A549 (cell line): ENCODE measurements around the gene HEPHL1.

Experiments
- CEBPB ChIP-seq, 2 experiments: fragments of >200 bp in 1 of 2; sonication (Bioruptor Twin) in 1 of 2; formaldehyde crosslinking in 1 of 2; IDR thresholded peaks; 2 replicates each; pipeline ENCODE4 v1.6.1; 2012 to 2016
- CTCF ChIP-seq: fragments of >200 bp; sonication (Bioruptor Twin); formaldehyde crosslinking; IDR thresholded peaks from 3 replicates; pipeline ENCODE4 v1.5.1; 2016
- NPAS2 ChIP-seq: fragments of 250-450 bp; sonication (Bioruptor Pico); IDR thresholded peaks from 2 replicates; pipeline ENCODE4 v1.8.0; 2022; ENCODE audit warnings: mild to moderate bottlenecking, moderate library complexity, borderline replicate concordance
- POLR2A ChIP-seq: IDR thresholded peaks from 2 replicates; pipeline ENCODE4 v1.6.1; 2012; ENCODE audit warnings: mild to moderate bottlenecking, low read length
- RAD21 ChIP-seq, 2 experiments: fragments of >200 bp in 1 of 2; sonication (Bioruptor Twin) in 1 of 2; formaldehyde crosslinking in 1 of 2; IDR thresholded peaks in 1 of 2; conservative IDR thresholded peaks in 1 of 2; 2 replicates in 1 of 2; 3 replicates in 1 of 2; pipeline ENCODE4 v1.6.1; 2012 to 2018; ENCODE audit warnings: inconsistent platforms in 1 of 2
- USF2 ChIP-seq: fragments of 450-650 bp; IDR thresholded peaks from 2 replicates; pipeline ENCODE4 v1.6.1; 2014; ENCODE audit warnings: antibody characterized with exemption

- TF ChIP-seq CTCF: no peak
- no peak for TF ChIP-seq RAD21 (conservative IDR thresholded peaks at IDR 0.05 in 1 of 2, IDR thresholded peaks at IDR 0.05 in 1 of 2)
- no peak for TF ChIP-seq USF2
- TF ChIP-seq NPAS2: no peak
- TF ChIP-seq CEBPB (IDR thresholded peaks at IDR 0.05): no peak
- TF ChIP-seq POLR2A: no peak
Measured at GRCh38 chr11:93993747-93994146, 27.4 kb upstream of the HEPHL1 start.
